Measurements from ENCODE around the gene PPP5C.

The PPP5C gene

DNA sequence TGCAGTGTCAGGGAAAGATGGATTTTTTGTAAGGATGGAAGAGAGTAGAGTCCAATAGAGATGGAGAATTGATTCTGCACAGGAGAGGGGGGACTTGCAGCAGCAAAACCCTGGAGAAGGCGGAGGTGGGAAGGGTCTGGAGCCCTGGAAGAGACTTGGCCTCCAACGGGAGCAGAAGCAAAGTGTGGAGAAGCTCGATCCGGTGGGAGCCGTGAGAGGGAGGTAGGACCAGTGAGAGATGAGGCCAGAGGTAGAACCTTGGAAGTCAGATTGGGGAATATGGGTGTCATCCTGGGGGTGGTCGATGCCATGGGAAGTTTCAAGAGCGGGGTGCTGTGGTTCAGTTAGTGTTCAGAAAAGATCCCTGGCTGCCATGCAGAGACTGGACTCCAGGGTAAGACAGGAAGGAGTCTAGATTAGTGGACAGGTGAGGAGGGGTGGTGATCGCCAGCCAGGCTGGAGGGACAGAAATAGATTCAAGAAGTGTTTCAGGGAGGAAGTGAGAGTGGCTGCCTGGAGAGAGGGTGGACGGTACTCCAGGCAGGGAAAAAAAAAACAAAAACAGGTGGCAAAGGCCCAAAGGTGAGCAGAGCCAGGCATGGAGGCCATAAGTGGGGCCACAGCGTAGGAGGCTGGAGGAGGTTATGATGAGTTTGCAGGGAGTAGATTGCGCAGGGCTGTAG is 2.6 kb downstream of the PPP5C start:
- TF ChIP-seq, protein P1, sequence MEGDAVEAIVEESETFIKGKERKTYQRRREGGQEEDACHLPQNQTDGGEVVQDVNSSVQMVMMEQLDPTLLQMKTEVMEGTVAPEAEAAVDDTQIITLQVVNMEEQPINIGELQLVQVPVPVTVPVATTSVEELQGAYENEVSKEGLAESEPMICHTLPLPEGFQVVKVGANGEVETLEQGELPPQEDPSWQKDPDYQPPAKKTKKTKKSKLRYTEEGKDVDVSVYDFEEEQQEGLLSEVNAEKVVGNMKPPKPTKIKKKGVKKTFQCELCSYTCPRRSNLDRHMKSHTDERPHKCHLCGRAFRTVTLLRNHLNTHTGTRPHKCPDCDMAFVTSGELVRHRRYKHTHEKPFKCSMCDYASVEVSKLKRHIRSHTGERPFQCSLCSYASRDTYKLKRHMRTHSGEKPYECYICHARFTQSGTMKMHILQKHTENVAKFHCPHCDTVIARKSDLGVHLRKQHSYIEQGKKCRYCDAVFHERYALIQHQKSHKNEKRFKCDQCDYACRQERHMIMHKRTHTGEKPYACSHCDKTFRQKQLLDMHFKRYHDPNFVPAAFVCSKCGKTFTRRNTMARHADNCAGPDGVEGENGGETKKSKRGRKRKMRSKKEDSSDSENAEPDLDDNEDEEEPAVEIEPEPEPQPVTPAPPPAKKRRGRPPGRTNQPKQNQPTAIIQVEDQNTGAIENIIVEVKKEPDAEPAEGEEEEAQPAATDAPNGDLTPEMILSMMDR (IDR thresholded peaks at IDR 0.05) = no peak
- TF ChIP-seq ZFX (IDR thresholded peaks at IDR 0.05; ENCODE audit: borderline replicate concordance) = no peak
- no peak overlapping the region for H3K27ac ChIP-seq

DNA sequence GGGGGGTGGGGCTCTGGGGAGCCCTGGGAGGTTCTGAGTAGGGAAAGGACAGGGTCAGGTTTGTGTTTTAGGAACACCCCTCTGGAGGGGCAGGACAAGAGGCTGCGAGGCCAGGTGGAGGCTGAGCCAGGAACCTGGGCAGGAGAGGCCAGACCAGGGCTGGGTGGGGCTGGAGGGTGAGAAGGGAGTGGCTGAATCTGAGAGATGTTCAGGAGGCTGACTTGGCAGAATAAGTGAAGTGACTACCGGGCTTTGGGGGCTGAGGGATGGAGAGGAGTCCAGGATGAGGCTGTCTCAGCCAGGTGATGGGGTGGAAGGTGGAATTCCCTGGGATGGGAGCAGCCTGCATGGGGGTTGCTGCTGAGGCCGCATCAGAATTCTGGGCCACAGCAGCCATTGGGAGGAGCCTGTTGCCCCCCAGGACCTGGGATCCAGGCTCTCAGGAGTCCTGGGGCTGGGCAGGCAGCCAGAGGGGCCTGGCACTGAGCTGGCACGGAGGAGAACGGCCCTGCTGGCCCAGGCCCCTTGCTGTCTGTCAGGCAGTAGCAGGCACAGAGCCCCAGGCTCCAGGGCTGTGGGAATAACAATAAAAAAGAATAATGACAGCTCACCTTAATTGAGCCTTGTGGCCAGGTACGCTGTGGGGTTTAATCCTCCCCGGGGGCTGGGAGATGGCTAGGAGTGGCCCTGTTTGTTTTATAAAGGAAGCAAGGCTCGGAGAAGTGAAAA is 3.3 kb downstream of the PPP5C start:
- peak overlapping the region; percentile 37; the same call in 1 of the 2 replicates for H3K27ac ChIP-seq
- TF ChIP-seq, protein P1 (IDR thresholded peaks at IDR 0.05) = no peak
- no peak for TF ChIP-seq ZFX (IDR thresholded peaks at IDR 0.05; ENCODE audit: borderline replicate concordance)

DNA sequence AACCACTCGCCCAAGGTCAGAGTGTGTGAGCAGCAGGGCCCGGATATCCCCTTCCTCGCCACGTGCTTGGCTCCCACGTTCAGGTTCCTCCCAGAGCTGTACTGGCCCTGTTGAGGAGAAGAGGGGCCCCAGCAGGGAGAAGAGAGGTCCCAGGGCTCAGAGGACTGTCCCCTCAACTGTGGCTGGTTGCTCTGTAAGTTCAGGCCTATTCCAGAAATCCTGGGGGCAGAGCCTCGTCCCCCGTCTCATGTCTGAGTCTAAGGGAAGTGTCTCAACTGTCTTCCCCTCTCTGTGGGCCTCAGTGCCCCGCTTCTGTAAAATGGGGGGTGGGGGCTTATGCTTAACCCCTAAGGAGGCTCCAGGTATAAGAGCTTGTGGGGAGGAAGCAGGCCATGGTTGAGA is 3.9 kb downstream of the PPP5C start:
- peak overlapping the region; percentile 37; the same call in 1 of the 2 replicates for H3K27ac ChIP-seq
- TF ChIP-seq ZFX (IDR thresholded peaks at IDR 0.05; ENCODE audit: borderline replicate concordance) = no peak
- TF ChIP-seq, protein P1 (IDR thresholded peaks at IDR 0.05) = no peak

DNA sequence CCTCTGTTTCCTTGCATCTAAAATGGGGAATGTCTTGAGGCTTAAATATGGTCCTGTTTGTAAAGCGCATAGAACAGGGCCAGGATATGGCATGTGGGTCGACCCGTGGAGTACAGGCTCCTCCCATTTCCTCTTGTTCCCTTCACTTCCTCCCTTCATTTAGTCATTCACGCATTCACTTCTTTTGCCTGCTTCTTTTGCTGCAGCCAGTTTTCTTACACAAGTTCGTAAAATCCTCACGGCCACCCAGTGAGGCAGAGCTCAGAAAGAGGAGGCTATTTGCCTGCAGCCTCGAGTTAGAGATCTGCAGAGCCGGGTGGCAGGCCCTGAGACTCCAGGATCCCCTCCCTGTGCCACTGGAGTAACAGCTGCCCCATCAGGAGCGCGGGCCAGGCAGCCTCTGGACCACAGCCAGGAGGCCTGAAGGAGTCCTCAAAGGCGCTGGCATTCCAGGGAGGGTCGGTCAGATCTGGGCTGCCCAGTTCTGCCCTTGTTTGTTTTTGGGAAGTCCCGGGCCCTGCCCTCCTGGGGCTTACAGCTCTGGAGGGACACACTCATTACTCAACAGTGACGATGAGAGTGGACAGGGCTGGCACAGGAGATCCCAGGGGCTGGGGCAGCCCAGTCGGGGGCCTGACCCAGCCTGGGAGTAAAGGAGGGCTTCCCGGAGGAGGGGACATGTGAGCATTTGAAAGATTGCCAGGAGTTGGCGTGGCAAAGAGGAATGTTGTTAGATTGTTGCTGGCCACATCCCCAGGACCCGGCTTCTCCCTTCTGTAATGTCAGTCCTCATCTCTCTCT is 4.6 kb downstream of the PPP5C start:
- TF ChIP-seq ZFX (IDR thresholded peaks at IDR 0.05; ENCODE audit: borderline replicate concordance) = no peak
- TF ChIP-seq, protein P1 (IDR thresholded peaks at IDR 0.05) = no peak
- peak overlapping the region; percentile 37; the same call in 1 of the 2 replicates for H3K27ac ChIP-seq

DNA sequence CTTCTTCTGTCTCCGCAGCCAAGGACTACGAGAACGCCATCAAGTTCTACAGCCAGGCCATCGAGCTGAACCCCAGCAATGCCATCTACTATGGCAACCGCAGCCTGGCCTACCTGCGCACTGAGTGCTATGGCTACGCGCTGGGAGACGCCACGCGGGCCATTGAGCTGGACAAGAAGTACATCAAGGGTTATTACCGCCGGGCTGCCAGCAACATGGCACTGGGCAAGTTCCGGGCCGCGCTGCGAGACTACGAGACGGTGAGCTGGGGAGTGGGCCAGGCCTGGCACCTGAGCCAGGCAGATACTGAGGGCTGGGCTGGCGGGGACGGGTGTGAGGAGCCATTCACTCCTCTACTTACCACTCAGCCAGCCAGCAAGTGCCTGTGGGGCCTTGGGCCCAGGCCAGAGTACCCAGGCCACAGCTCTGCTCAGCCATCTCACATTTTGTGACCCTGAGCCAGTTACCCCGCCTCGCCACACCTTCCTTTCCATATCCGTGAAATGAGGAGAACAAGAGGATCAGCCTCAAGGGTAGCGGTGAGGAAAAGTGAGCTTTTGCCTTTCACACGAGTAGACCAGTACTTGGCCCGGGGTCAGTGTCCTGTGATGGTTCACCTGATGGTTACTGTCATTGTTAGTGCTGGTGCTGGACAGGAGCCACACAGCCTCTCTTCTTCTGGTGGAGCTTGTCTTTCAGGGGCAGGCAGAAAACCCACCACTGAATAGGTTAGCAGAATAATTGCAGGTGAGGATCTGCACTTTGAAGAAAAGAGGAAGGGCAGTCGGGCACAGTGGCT is 7.0 kb downstream of the PPP5C start:
- H3K27ac ChIP-seq = no peak overlapping the region
- TF ChIP-seq ZFX (IDR thresholded peaks at IDR 0.05; ENCODE audit: borderline replicate concordance) = no peak
- TF ChIP-seq, protein P1 (IDR thresholded peaks at IDR 0.05) = no peak

DNA sequence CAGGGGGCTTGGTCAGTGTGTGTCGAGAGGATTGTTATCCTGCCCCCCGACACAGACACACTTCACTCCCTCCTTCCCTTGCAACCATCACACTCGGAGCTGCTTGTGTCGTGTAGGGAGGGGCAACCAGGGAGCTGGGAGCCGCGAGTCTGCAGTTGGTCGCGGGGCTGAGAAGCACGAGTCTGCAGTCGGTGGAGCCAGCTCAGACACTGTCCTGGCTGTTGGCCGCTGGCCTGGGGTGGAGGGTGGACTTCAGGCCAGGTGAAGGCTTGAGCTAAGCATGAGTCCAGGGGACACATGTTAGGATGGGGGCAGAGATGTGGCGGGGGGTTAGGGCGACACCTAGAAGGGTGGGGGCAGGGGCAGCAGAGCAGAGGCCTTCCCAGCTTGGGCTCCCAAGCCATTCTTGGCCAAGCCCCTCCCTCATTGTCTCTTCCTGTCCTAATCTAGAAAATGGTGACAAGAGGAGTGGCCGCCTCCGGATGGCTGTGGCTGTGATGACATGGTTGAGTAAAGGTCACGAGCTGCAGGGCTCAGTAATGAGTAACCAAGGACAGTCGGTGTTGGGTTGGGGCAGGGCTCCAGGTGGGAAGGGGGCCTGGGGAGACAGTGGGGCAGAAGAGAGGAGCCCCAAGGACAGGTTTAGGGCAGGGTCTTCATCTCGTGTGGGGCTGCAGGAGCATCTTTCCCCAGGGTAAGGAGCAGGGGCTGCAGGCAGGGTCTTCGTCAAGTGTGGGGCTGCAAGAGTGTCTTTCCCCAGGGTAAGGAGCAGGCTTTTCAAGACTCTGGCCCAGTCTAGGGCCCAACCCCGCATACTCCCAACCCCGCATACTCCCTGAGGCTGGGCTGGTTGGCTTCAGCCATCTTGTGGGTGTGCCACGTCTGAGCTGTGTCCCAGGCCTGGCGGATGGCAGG is 8.6 kb downstream of the PPP5C start:
- H3K27ac ChIP-seq = no peak overlapping the region
- no peak for TF ChIP-seq ZFX (IDR thresholded peaks at IDR 0.05; ENCODE audit: borderline replicate concordance)
- TF ChIP-seq, protein P1 (IDR thresholded peaks at IDR 0.05) = no peak
